Ecto neural progenitor cell (in vitro differentiated cells): ENCODE measurements around the gene ALCAM.

ENCODE experiments used
- DNase-seq: peaks from one replicate; pipeline ENCODE4 v3.0.0-alpha.2; 2018; ENCODE audit warnings: low spot score

The ALCAM gene

DNA sequence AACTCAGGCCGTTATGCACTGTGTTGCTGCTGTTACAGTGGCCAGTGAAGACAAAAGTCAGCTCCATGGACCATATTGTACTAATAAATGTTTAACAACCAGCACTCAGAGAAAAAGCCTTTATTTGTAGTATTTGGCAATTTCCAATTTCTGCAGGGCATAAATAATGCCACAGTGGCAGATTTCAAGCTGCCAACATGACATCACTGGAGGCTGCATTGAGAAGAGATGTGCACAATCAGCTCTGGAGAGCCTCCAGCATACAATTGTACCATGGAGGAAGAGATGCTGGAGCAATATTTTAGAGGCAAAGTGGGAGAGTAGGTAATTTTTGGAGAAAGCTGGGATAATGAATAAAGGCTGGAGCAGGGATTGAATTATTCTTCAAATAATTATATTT lies 9.7 kb upstream of the ALCAM start:
- DNase-seq: no peak

- no peak for DNase-seq
These were observed 7.5 kb upstream of the ALCAM start for GRCh38 chr3:105359098-105359762.

GRCh38 chr3:105360003-105360402 lies 6.7 kb upstream of the ALCAM start:
- DNase-seq: no peak

DNA sequence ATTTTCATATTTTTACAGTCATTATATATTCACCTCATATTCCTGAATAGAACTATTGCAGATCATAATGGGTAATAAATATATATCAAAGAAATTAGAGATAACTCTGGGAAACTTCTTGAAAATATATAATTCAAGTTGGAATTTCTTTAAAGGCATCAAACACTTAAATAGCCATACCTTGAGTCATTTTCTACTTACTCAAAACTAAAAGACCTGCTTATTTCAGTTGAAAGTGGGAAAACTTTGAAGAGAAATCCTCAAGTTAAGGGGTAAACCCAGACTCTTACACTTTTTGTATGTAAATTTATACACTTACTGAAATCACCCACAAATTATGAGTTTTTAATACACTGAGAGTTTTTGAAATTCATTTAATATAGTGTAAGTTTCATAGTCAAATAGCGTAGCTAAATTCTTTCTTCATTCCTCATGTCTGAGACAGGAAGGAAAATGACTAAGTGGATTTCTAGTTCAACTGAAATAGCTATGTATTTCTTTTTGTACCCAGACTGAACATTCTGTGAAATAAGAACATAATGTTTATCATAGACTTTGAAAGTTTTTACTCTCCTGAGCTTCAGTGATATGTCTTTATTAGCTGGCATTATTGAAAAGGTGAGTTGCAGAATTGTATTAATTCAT lies 4.6 kb upstream of the ALCAM start:
- no peak for DNase-seq

DNA sequence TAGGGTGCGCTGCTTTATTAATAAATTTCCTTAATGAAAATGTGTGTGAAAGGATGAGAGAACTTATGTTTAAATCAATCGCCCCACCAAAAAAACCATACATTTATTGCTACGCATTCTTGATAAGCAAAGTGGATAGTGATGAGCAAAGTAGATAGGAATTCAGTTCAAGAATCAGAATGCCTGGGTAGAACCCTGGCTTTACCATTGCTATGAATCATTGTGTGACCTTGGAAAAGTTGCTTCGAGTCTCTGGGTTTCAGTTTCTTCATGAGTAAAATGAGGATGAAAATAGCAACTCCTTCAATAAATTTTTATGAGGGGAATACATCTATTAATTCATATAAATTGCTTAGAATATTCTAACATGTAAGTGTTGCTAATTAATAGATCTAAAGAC lies 2.6 kb upstream of the ALCAM start:
- no peak for DNase-seq

DNA sequence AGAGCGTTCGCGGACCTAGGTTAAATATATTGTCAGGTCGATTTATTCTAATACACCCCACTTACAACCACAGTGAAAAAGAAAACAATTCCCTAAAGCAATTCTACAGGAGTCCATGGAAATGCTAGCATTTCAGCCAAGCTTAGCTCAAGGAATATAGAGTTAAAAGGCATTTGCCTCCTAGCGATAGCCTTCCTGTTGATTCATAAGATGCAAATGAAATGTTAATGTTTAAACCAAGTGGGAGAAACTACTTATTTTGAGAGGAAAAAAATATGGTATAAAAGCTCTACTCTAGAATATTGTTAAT lies 1.7 kb upstream of the ALCAM start:
- DNase-seq: no peak

GRCh38 chr3:105365391-105366325 lies 1.1 kb upstream of the ALCAM start:
- peak; percentile 49 for DNase-seq

GRCh38 chr3:105367063-105367405 lies 325 bp downstream of the ALCAM start:
- DNase-seq: peak; percentile 66

- peak; percentile 72 for DNase-seq
These were observed 901 bp downstream of the ALCAM start for GRCh38 chr3:105367406-105368213.

DNA sequence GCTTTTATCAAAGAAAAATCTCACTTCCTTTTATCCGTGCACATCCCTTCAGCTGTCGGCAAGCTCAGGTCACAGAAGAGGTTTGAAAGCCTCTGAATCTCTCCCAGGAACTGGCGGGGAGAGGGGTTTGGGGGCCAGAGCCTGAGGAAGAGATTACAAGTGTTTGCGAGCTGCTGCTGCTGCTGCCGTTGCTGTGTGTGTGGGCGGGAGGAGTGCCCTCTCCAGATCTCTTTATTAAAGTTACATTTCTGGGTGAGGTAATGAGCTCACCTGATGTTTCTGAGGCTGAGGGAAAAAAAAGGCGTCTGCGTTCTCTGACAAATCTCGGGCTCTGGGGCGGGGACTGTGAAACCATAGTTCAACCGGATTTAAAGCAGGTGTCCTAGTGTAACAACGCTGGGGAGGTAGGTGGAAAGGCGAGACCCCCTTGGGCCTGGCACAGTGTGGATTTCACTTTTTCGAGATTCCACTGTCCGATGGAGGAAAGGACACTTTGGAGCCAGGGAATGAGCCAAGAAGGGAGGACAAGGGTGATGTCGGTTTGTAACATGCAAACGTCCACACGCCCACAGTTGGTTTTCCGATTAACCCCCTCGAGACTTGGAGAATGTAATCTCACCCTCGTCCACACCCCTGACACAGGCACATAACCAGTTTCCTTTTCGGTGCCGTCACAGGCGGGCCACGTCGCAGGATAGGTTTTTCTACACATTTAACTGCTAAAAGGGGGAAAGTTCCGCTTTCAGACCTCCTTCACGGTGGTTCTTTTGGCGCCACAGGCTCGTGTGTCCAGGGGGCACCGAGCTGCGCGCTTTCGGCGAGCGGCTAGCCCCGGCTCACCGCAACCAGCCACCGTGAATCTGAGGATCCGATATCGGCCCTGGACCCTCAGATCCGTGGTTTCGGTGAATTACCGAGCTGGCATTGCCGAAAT lies 2.1 kb downstream of the ALCAM start:
- peak; percentile 60 for DNase-seq

DNA sequence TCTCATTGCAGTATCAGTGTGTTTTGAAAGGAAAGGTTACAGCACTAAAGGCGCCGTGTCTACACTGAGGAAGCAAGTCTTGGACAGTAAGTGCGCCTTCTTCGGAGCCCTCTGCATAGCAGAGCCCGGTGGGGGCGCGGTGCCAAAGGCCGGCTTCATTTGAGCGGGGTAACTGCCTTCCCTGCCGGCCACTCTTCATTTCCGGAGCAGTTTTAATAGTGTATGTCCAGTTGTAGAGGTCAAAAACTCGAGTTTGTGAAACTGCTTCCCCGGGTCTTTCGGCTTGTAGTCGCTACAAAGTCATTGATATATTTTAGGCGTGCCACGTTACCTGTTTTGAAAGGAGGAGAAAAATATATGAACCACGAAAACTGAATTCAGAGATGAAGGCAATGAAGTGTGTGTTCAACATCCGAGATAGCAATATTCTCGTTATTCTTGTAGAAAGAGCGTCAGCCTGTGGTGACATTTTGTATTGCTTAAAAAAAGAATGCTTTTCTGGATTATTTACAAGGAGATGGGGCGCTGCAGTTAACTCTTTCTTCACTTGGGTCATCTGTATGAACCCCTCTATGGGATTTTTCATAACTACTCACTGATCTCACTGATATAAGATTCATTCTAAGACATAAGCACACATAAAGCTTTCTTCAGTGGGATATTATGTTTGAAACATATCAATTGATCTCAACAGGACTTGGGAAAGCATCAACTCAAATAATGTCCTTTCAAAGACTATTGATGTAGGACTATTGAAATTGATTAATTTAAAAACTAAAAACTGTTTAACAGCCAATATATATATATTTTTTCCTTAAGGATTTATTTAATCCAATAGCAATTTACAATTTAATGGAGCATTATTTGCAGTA lies 3.0 kb downstream of the ALCAM start:
- peak; percentile 75 for DNase-seq

- DNase-seq: no peak
These were observed 6.7 kb downstream of the ALCAM start for GRCh38 chr3:105373383-105373782.

DNA sequence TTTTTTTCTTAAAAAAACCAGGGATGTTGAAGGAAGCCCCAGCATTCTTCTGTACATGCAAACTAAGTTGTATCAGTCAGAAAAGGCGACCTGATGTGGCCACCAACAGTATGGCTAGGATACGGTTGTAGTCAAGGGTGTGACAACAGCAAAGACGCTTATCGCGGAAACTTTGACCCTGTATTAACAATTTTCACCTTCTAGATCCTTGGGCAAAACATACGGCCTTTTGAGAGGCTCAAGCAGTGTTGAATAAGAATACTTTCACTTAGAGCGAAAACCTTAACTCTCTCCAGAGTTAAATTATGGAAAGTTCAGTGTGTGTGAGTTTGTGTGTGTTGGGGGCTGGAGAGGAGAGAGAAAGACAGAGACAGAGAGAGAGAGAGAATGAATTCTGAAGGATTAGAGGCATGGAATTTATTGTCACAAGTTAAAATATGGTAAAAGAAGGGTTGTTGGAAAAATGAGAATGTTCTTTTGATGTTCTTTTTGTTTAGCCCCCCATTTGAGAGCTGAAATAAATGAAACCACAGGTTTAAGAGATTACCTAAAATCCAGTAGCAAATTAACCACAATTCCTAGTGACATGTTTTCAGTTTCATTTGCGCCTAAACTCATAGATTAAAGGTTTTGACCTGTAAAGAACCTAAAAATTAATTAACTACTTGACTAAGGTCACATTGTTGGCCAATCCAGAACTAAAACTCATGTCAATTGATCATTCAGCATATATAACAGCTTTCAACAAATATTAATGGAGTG lies 9.2 kb downstream of the ALCAM start:
- DNase-seq: no peak

DNA sequence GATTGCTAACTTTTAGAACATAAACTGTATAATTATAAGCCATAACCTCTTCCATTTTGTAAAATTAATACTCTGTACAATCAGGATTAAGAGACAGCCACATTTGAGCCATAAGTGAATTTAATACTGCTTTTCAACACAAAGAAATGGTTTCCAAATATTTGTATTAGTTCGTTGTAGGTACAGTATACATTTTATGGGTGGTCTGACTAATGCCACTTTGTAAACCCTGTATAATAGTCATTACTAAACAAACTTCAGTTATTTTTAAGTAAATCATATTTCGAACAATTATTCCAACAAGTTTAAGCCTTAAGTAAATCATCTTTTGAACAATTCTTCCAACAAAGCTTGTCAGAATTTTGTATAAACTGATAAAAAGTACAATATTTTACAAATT lies 11.0 kb downstream of the ALCAM start:
- DNase-seq: no peak

GRCh38 chr3:105385179-105385578 lies 18.5 kb downstream of the ALCAM start:
- DNase-seq: no peak

DNA sequence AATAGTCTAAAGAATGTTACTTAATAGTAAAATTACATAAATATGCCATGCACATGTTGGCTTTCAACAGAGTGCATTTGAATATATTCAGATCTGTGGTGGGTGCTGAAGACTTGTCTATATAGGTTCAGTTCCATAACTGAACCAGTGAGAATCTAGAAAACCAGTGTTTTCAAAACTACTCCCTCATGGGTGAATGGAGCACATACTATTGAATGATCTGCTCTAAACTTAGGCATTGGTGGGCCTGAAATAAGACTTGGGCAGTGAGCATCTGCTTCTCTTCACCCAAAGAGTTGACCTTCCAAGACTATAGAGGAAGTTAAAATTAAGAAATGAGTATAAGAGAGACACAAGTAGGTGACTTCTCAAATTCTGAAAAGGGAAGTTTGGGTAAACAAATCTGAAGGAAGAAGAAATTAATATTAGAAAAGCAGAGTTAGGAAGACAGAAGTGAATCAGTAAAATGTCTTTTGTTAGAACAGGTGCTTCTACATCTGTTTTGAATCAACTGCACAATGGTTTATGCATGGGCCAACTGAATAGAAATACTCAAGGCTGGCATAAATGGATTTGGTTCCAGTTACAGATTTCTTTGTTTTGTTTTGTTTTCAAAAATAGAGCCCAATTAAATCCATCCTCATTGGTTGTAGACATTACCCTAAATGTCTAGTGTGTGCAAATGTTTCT lies 19.3 kb downstream of the ALCAM start:
- no peak for DNase-seq

DNA sequence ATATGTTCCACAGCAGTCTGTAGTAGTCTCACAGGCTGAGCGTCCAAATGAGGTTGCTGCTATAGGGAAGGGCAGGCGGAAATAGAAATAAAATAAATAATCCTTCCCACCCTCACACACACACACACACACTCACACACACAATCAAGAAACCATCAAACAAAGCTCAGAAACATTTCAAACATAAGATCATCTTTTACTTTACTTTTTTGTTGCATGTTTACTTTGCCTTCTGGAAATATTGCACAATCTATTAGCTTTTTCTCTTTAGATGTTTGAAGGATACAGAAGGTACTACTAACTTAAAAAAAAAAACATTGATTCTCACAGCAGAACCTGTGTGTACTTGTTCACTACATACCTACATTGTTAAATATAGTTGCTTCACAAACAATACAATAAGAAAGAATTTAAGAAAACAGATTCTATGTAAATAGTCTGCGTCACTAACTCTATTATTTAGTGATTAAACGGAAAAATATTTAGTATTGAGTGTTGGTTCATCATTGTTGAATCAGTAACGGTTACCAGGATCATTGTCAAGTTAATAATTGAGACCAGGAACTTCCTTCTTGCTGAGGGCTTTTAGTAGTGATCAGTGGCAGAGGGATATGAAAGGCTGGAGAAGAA lies 20.5 kb downstream of the ALCAM start:
- DNase-seq: no peak

GRCh38 chr3:105388176-105388575 lies 21.5 kb downstream of the ALCAM start:
- DNase-seq: no peak
